ENCODE measurements around the gene CTTNBP2NL. TPM values are rescaled to one million over a fixed set of nuclear protein-coding genes. Genes with fewer than 3 reads are reported as not detected.

The CTTNBP2NL gene
- total RNA-seq, 1 donor from 2014 or later, result 44.0 TPM

- no peak for TF ChIP-seq CTCF (IDR thresholded peaks at IDR 0.05; ENCODE audit: insufficient read depth, low read length, poor library complexity, severe bottlenecking)
- Histone ChIP-seq H3K27me3 (ENCODE audit: control insufficient read depth, insufficient read depth, low read length) (no peaks in the 10 kb centered on the region), H3K36me3 (ENCODE audit: control insufficient read depth, insufficient read depth, low read length) (no peaks in the 10 kb centered on the region), H3K4me3 (ENCODE audit: low read depth, low read length) (no peak overlapping the region)
- no peak for DNase-seq (ENCODE audit: low read depth)
Measured at GRCh38 chr1:112440574-112440973, 44.6 kb downstream of the CTTNBP2NL start.

- H3K4me3 ChIP-seq (ENCODE audit: low read depth, low read length), result no peak overlapping the region
- H3K27me3 ChIP-seq (ENCODE audit: control insufficient read depth, insufficient read depth, low read length), result no peaks in the 10 kb centered on the region
- no peak for DNase-seq (ENCODE audit: low read depth)
- H3K36me3 ChIP-seq (ENCODE audit: control insufficient read depth, insufficient read depth, low read length), result no peaks in the 10 kb centered on the region
- no peak for TF ChIP-seq CTCF (IDR thresholded peaks at IDR 0.05; ENCODE audit: insufficient read depth, low read length, poor library complexity, severe bottlenecking)
Measured at GRCh38 chr1:112444269-112444668, 48.3 kb downstream of the CTTNBP2NL start.

GRCh38 chr1:112445596-112445995 lies 49.6 kb downstream of the CTTNBP2NL start:
- no peak for TF ChIP-seq CTCF (IDR thresholded peaks at IDR 0.05; ENCODE audit: insufficient read depth, low read length, poor library complexity, severe bottlenecking)
- no peaks in the 10 kb centered on the region for H3K36me3 ChIP-seq (ENCODE audit: control insufficient read depth, insufficient read depth, low read length)
- no peak for DNase-seq (ENCODE audit: low read depth)
- no peak overlapping the region for H3K4me3 ChIP-seq (ENCODE audit: low read depth, low read length)
- H3K27me3 ChIP-seq (ENCODE audit: control insufficient read depth, insufficient read depth, low read length), result no peaks in the 10 kb centered on the region

- TF ChIP-seq CTCF (IDR thresholded peaks at IDR 0.05; ENCODE audit: insufficient read depth, low read length, poor library complexity, severe bottlenecking), result no peak
- Histone ChIP-seq H3K36me3 (ENCODE audit: control insufficient read depth, insufficient read depth, low read length) (no peaks in the 10 kb centered on the region), H3K27me3 (ENCODE audit: control insufficient read depth, insufficient read depth, low read length) (no peaks in the 10 kb centered on the region), H3K4me3 (ENCODE audit: low read depth, low read length) (no peak overlapping the region)
- DNase-seq (ENCODE audit: low read depth), result no peak
Measured at GRCh38 chr1:112446411-112446810, 50.4 kb downstream of the CTTNBP2NL start.

GRCh38 chr1:112448904-112449629 lies 53.1 kb downstream of the CTTNBP2NL start:
- TF ChIP-seq CTCF (IDR thresholded peaks at IDR 0.05; ENCODE audit: insufficient read depth, low read length, poor library complexity, severe bottlenecking), result no peak
- H3K27me3 ChIP-seq (ENCODE audit: control insufficient read depth, insufficient read depth, low read length), result no peaks in the 10 kb centered on the region
- no peak overlapping the region for H3K4me3 ChIP-seq (ENCODE audit: low read depth, low read length)
- no peak for DNase-seq (ENCODE audit: low read depth)
- H3K36me3 ChIP-seq (ENCODE audit: control insufficient read depth, insufficient read depth, low read length), result no peaks in the 10 kb centered on the region

- no peak for DNase-seq (ENCODE audit: low read depth)
- H3K36me3 ChIP-seq (ENCODE audit: control insufficient read depth, insufficient read depth, low read length), result no peaks in the 10 kb centered on the region
- no peaks in the 10 kb centered on the region for H3K27me3 ChIP-seq (ENCODE audit: control insufficient read depth, insufficient read depth, low read length)
- no peak overlapping the region for H3K4me3 ChIP-seq (ENCODE audit: low read depth, low read length)
- TF ChIP-seq CTCF (IDR thresholded peaks at IDR 0.05; ENCODE audit: insufficient read depth, low read length, poor library complexity, severe bottlenecking), result no peak
Measured at GRCh38 chr1:112449630-112449983, 53.6 kb downstream of the CTTNBP2NL start.
